ENCODE results near the gene CSTB. TPM values are rescaled to one million over a fixed set of nuclear protein-coding genes. Genes with fewer than 3 reads are reported as not detected.

CSTB gene
- total RNA-seq, 1 donor from 2014 or later, result 27.7 TPM

- H3K27ac ChIP-seq (ENCODE audit: low read depth, low read length), result no peak overlapping the region
- no peaks in the 10 kb centered on the region for H3K27me3 ChIP-seq (ENCODE audit: insufficient read depth, low read length)
- no peak overlapping the region for H2AFZ ChIP-seq (ENCODE audit: low read depth, low read length)
- no peak overlapping the region for H3K27ac Mint-ChIP-seq (ENCODE audit: unreplicated experiment)
- H3K27me3 Mint-ChIP-seq (ENCODE audit: low read depth, unreplicated experiment), result peaks cover 8% of the 10 kb centered on the region
- peaks cover 7% of the 10 kb centered on the region for H3K36me3 Mint-ChIP-seq (ENCODE audit: low read depth, unreplicated experiment)
- H3K9ac ChIP-seq (ENCODE audit: low read length), result no peak overlapping the region
- peaks cover 12% of the 10 kb centered on the region for H4K20me1 ChIP-seq (ENCODE audit: insufficient read depth, low read length)
- no peak overlapping the region for H3K4me3 Mint-ChIP-seq (ENCODE audit: unreplicated experiment)
- no peaks in the 10 kb centered on the region for H3K79me2 ChIP-seq (ENCODE audit: insufficient read depth, low read length)
- no peak overlapping the region for H3K4me2 ChIP-seq (ENCODE audit: low read length)
- no peak for TF ChIP-seq EZH2 (IDR thresholded peaks at IDR 0.05; ENCODE audit: insufficient read depth, low read length)
- no peak for TF ChIP-seq CTCF (IDR thresholded peaks at IDR 0.05; ENCODE audit: insufficient read depth, low read depth, low read length)
- no peaks in the 10 kb centered on the region for H3K9me3 Mint-ChIP-seq (ENCODE audit: unreplicated experiment)
- H3K4me1 Mint-ChIP-seq (ENCODE audit: low read depth, unreplicated experiment), result no peaks in the 10 kb centered on the region
- H3K9me3 ChIP-seq (ENCODE audit: insufficient read depth, low read depth, low read length), result no peaks in the 10 kb centered on the region
- FAIRE-seq, result no peak
- no peak overlapping the region for H3K4me3 ChIP-seq (ENCODE audit: insufficient read depth, low read depth, low read length)
- H3K4me1 ChIP-seq (ENCODE audit: insufficient read depth, low read length), result no peaks in the 10 kb centered on the region
- DNase-seq (ENCODE audit: low read depth), result no peak
- no peaks in the 10 kb centered on the region for H3K36me3 ChIP-seq (ENCODE audit: insufficient read depth, low read length)
These were observed 33.9 kb upstream of the CSTB start for GRCh38 chr21:43809853-43810504.

- FAIRE-seq (no peak), DNase-seq (ENCODE audit: low read depth) (no peak)
- TF ChIP-seq EZH2 (IDR thresholded peaks at IDR 0.05; ENCODE audit: insufficient read depth, low read length) (no peak), CTCF (IDR thresholded peaks at IDR 0.05; ENCODE audit: insufficient read depth, low read depth, low read length) (no peak)
- Mint-ChIP-seq H3K9me3 (ENCODE audit: unreplicated experiment) (no peaks in the 10 kb centered on the region), H3K36me3 (ENCODE audit: low read depth, unreplicated experiment) (peaks cover 7% of the 10 kb centered on the region), H3K4me3 (ENCODE audit: unreplicated experiment) (no peak overlapping the region), H3K4me1 (ENCODE audit: low read depth, unreplicated experiment) (no peaks in the 10 kb centered on the region), H3K27ac (ENCODE audit: unreplicated experiment) (no peak overlapping the region), H3K27me3 (ENCODE audit: low read depth, unreplicated experiment) (peaks cover 4% of the 10 kb centered on the region)
- H3K4me3 ChIP-seq (ENCODE audit: insufficient read depth, low read depth, low read length), result no peak overlapping the region
- H3K9me3 ChIP-seq (ENCODE audit: insufficient read depth, low read depth, low read length), result no peaks in the 10 kb centered on the region
- no peak overlapping the region for H3K9ac ChIP-seq (ENCODE audit: low read length)
- H3K27me3 ChIP-seq (ENCODE audit: insufficient read depth, low read length), result no peaks in the 10 kb centered on the region
- no peaks in the 10 kb centered on the region for H3K36me3 ChIP-seq (ENCODE audit: insufficient read depth, low read length)
- no peak overlapping the region for H3K4me2 ChIP-seq (ENCODE audit: low read length)
- no peak overlapping the region for H3K27ac ChIP-seq (ENCODE audit: low read depth, low read length)
- peaks cover 12% of the 10 kb centered on the region for H4K20me1 ChIP-seq (ENCODE audit: insufficient read depth, low read length)
- H3K4me1 ChIP-seq (ENCODE audit: insufficient read depth, low read length), result no peaks in the 10 kb centered on the region
- no peak overlapping the region for H2AFZ ChIP-seq (ENCODE audit: low read depth, low read length)
- no peaks in the 10 kb centered on the region for H3K79me2 ChIP-seq (ENCODE audit: insufficient read depth, low read length)
These were observed 33.3 kb upstream of the CSTB start for GRCh38 chr21:43809346-43809799.

- Histone ChIP-seq H3K9me3 (ENCODE audit: insufficient read depth, low read depth, low read length) (no peaks in the 10 kb centered on the region), H3K36me3 (ENCODE audit: insufficient read depth, low read length) (no peaks in the 10 kb centered on the region), H3K79me2 (ENCODE audit: insufficient read depth, low read length) (no peaks in the 10 kb centered on the region), H3K4me3 (ENCODE audit: insufficient read depth, low read depth, low read length) (no peak overlapping the region), H3K4me2 (ENCODE audit: low read length) (no peak overlapping the region), H3K27ac (ENCODE audit: low read depth, low read length) (no peak overlapping the region), H3K4me1 (ENCODE audit: insufficient read depth, low read length) (no peaks in the 10 kb centered on the region), H4K20me1 (ENCODE audit: insufficient read depth, low read length) (peaks cover 12% of the 10 kb centered on the region), H3K27me3 (ENCODE audit: insufficient read depth, low read length) (no peaks in the 10 kb centered on the region), H2AFZ (ENCODE audit: low read depth, low read length) (no peak overlapping the region), H3K9ac (ENCODE audit: low read length) (no peak overlapping the region)
- peaks cover 9% of the 10 kb centered on the region for H3K36me3 Mint-ChIP-seq (ENCODE audit: low read depth, unreplicated experiment)
- no peak overlapping the region for H3K4me3 Mint-ChIP-seq (ENCODE audit: unreplicated experiment)
- no peak for TF ChIP-seq CTCF (IDR thresholded peaks at IDR 0.05; ENCODE audit: insufficient read depth, low read depth, low read length)
- TF ChIP-seq EZH2 (IDR thresholded peaks at IDR 0.05; ENCODE audit: insufficient read depth, low read length), result no peak
- FAIRE-seq, result no peak
- no peaks in the 10 kb centered on the region for H3K4me1 Mint-ChIP-seq (ENCODE audit: low read depth, unreplicated experiment)
- no peak overlapping the region for H3K27ac Mint-ChIP-seq (ENCODE audit: unreplicated experiment)
- H3K27me3 Mint-ChIP-seq (ENCODE audit: low read depth, unreplicated experiment), result no peaks in the 10 kb centered on the region
- no peaks in the 10 kb centered on the region for H3K9me3 Mint-ChIP-seq (ENCODE audit: unreplicated experiment)
- no peak for DNase-seq (ENCODE audit: low read depth)
These were observed 32.7 kb upstream of the CSTB start for GRCh38 chr21:43808832-43809251.
